D721Med (cell line): ENCODE data around the gene TAS2R30.
A peak's percentile ranks its signal among the peaks of the same experiment; 100 is the strongest.

Experiments
- DNase-seq: peaks from one replicate; pipeline ENCODE4 v3.0.0; 2011; ENCODE audit warnings: low spot score; ENCODE audit not compliant: insufficient read length
- FAIRE-seq: peaks from 2 replicates; lab custom pipeline; 2011; peaks lifted over from hg19 to GRCh38; lab: Jason Lieb, UNC
- TF ChIP-seq, protein P1 (sequence below): IDR thresholded peaks from 2 replicates; pipeline ENCODE4 v1.5.1; 2012; ENCODE audit warnings: mild to moderate bottlenecking, control low read depth; ENCODE audit not compliant: insufficient read depth; ENCODE audit errors: missing control alignments

TAS2R30 gene, protein sequence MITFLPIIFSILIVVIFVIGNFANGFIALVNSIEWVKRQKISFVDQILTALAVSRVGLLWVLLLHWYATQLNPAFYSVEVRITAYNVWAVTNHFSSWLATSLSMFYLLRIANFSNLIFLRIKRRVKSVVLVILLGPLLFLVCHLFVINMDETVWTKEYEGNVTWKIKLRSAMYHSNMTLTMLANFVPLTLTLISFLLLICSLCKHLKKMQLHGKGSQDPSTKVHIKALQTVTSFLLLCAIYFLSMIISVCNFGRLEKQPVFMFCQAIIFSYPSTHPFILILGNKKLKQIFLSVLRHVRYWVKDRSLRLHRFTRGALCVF

DNA sequence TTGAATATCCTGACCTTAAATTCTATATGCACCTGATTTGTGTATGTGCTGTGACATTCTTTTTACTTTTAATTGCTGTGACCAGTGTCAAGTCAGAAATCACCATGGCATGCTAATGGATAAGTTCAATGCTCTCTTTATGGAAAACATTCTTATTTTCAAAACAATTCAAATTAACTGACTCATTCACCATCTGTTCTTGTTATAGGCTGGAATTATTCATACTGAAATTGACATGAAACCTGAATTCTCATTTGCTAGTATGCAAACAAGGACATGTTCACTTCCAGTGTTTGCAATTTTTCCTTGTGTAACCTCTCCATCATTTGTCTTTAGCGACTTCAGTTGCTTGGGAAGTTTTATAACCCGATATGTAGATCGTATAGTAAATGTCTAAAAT, at the start of gene TAS2R30:
Gene TAS2R30, minus strand, starts transcription at position 340 of the 400 bp plus-strand sequence. CDS start 400 bp downstream, outside the sequence.
- DNase-seq (no peak), FAIRE-seq (no peak)

DNA sequence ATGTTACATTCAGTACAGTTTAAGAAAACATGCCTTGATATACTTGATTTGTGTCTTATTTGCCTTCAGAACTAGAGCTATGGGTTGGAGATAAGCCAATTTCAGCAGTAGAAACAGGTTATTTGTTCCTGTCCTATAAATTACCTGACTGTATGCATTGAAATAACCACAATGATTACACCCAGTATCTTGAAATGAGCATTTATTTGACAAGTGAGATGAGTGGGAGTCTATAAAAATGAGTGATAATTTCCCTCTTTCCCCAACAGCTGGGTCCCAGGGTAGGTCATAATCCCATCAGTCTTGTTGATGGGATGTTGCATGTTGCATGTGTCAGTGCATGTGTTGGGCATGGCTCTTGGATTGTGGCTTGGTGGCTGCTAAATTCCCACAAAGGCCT, 48.6 kb upstream of the TAS2R30 start:
- TF ChIP-seq, protein P1, sequence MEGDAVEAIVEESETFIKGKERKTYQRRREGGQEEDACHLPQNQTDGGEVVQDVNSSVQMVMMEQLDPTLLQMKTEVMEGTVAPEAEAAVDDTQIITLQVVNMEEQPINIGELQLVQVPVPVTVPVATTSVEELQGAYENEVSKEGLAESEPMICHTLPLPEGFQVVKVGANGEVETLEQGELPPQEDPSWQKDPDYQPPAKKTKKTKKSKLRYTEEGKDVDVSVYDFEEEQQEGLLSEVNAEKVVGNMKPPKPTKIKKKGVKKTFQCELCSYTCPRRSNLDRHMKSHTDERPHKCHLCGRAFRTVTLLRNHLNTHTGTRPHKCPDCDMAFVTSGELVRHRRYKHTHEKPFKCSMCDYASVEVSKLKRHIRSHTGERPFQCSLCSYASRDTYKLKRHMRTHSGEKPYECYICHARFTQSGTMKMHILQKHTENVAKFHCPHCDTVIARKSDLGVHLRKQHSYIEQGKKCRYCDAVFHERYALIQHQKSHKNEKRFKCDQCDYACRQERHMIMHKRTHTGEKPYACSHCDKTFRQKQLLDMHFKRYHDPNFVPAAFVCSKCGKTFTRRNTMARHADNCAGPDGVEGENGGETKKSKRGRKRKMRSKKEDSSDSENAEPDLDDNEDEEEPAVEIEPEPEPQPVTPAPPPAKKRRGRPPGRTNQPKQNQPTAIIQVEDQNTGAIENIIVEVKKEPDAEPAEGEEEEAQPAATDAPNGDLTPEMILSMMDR, result no peak
- FAIRE-seq, result no peak
- no peak for DNase-seq

More for the DNA sequence above, at the start of gene TAS2R30:
- TF ChIP-seq, protein P1, result no peak

DNA sequence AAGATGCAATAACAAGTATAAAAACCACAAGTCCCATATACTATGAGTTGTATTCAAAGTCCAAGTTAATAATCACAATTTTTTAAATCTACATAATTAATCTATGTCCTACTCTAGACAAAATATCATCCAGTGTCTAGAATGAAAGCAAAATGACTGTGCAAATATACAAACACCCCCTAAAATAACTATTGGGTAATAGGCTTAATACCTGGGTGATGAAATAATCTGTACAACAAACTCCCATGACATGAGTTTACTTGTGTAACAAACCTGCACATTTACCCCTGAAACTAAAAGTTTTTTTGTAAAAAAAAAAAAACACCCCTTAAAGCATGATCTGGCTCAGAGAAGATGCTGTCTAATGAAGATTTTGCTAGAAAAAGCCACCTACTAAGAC, 48.1 kb upstream of the TAS2R30 start:
- FAIRE-seq (no peak), DNase-seq (no peak)
- TF ChIP-seq, protein P1, result no peak

DNA sequence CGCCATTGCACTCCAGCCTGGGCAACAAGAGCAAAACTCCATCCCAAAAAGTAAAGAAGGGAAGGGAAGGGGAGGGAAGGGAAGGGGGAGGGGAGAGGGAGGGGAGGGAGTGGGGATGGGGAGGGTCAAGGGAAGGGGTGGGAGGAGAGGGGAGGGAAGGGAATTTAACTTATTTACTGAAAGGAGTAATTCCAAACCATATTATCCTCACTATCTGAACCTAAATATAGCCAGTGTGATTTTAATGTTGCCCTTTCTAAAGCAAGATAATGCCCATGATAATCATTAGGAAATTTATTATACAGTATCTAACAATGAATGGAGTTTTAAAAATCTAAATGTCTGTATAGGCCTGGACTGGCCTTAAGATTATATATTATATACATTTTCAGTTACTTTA, 43.8 kb upstream of the TAS2R30 start:
- TF ChIP-seq, protein P1, result no peak
- DNase-seq, result no peak
- FAIRE-seq, result no peak

DNA sequence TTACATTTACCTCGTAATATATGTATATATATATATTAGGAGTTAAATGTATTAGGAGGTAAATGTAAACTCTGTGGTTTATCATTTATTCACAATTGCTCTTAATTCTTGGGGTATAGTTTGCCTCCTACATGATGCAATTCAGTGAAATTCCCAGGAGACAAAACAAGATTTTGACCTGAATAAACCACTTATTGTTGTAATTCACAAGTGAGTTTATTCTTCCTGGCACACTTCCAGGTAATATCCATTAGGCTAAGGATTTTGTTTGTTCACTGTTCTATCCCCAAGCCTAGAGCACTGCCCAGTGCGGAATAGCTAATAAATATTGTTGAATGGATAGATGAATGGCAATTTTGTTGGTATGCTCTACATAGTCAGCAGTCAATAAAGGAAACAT, 39.6 kb upstream of the TAS2R30 start:
- TF ChIP-seq, protein P1, result no peak
- no peak for DNase-seq
- peak; percentile 48 for FAIRE-seq

DNA sequence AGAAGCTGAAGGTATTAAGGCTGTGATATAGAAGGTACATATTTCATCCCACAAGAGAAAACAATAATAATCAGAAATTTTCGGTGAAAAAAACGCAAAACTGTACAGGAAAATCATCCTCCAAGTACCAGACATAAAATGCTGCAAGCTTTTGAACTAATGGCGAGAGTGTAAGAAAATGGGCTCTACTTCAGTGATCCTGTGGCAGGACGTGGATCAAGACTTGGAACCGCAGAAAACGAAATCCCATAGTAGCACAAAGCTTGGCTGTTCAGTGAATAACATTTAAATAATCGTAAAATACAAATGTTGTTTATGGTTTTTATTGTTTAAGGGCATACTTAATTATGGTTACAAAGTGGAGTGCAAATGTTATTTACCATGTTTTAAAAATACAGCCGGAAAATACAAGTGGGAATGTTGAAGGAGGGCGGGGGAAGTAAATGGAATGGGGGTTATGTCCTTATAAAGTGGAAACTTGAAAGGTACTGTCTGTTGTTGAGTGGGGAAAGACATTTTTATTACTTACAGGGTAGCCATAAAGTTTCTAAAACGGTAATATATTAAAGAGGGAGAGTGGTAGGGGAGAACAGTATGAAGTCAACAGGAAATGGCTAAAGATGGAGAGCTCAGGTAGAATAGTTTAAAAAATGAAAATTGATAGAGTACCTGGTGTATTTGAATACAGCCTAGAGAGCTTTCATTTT, 37.7 kb upstream of the TAS2R30 start:
- TF ChIP-seq, protein P1, result no peak
- FAIRE-seq (no peak), DNase-seq (no peak)
